Stromal cell of bone marrow (primary cell): ENCODE results near the gene CDK17.
"Not testable (repeated sequence)": the region's sequence is repeated elsewhere in the genome, so short reads cannot be mapped to it uniquely, and the experiment has no call there.

Experiments used
- DNase-seq: peaks from one replicate; pipeline ENCODE4 v3.0.0-alpha.2; 2012; ENCODE audit warnings: low read depth

CDK17 gene

GRCh38 chr12:96417688-96418087 lies 17.4 kb upstream of the CDK17 start:
- not testable (repeated sequence) for DNase-seq

- DNase-seq = peak; percentile 57
These were observed 16.0 kb upstream of the CDK17 start for GRCh38 chr12:96416033-96416799.

GRCh38 chr12:96414637-96415036 lies 14.4 kb upstream of the CDK17 start:
- no peak for DNase-seq

- DNase-seq = no peak
These were observed 12.2 kb upstream of the CDK17 start for GRCh38 chr12:96412431-96412830.

GRCh38 chr12:96409731-96410130 lies 9.5 kb upstream of the CDK17 start:
- no peak for DNase-seq

- DNase-seq = no peak
These were observed 8.8 kb upstream of the CDK17 start for GRCh38 chr12:96408993-96409392.

GRCh38 chr12:96407429-96408097 lies 7.3 kb upstream of the CDK17 start:
- DNase-seq = not testable (repeated sequence)

- no peak for DNase-seq
These were observed 4.5 kb upstream of the CDK17 start for GRCh38 chr12:96404696-96405095.

GRCh38 chr12:96403870-96404269 lies 3.6 kb upstream of the CDK17 start:
- DNase-seq = no peak

GRCh38 chr12:96402522-96402921 lies 2.3 kb upstream of the CDK17 start:
- DNase-seq = not testable (repeated sequence)

GRCh38 chr12:96402061-96402460 lies 1.8 kb upstream of the CDK17 start:
- no peak for DNase-seq

- DNase-seq = peak; percentile 57
These were observed 1.0 kb upstream of the CDK17 start for GRCh38 chr12:96401076-96401871.

GRCh38 chr12:96400631-96401075 lies 414 bp upstream of the CDK17 start:
- no peak for DNase-seq

- peak; percentile 44 for DNase-seq
These were observed 920 bp downstream of the CDK17 start for GRCh38 chr12:96399120-96399918.

GRCh38 chr12:96398424-96399119 lies 1.7 kb downstream of the CDK17 start:
- DNase-seq = no peak

GRCh38 chr12:96397756-96398423 lies 2.3 kb downstream of the CDK17 start:
- no peak for DNase-seq

- DNase-seq = no peak
These were observed 3.3 kb downstream of the CDK17 start for GRCh38 chr12:96396914-96397313.

GRCh38 chr12:96396209-96396608 lies 4.0 kb downstream of the CDK17 start:
- DNase-seq = no peak

GRCh38 chr12:96395236-96395635 lies 5.0 kb downstream of the CDK17 start:
- DNase-seq = no peak

- DNase-seq = not testable (repeated sequence)
These were observed 7.0 kb downstream of the CDK17 start for GRCh38 chr12:96393229-96393628.

GRCh38 chr12:96392397-96392796 lies 7.8 kb downstream of the CDK17 start:
- DNase-seq = no peak
